Measurements from ENCODE around the gene SIRPG.

DNA sequence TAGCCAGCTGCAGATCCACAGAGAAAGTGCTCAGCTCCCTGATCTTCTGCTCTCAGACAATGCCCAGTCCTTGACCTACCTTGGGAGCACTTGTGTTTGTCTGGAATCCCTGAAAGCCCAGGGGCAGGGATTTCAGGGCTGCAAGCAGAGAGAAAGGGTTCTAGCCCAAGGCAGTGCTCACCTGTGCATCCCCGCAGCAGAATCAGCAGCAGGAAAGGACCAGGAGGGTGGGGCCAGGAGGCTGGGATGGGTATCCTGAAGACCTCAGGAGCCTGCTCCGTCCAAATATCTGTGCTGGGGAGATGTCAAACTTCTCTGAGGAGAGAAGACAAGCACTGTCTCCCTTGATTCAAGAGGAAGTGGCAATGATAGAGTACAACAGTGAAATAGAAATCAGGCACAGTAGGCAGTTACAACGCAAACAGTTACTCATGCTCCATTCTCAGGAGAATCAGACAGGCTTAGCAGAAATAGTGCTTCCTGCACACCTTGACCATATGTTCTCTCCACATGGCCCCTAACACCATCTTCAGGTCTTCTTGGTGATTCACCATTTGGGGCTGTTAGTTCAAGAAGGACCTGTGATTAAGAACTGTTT is 28.7 kb upstream of the SIRPG start:
- TF ChIP-seq ZNF514 (tag by site-specific recombination; IDR thresholded peaks at IDR 0.05) (no peak), ZFP3 (tag by site-specific recombination; IDR thresholded peaks at IDR 0.05; ENCODE audit: low read depth) (no peak), CTCF (tag by site-specific recombination; IDR thresholded peaks at IDR 0.05) (no peak), TCF7L2 (IDR thresholded peaks at IDR 0.05; ENCODE audit: borderline replicate concordance, low read depth, low read length) (no peak), ZNF792 (tag by site-specific recombination; IDR thresholded peaks at IDR 0.05) (no peak)
